Activated CD4-positive, alpha-beta T cell treated with anti-CD3 and anti-CD28 coated beads, Interleukin-2, amount 10 ng/mL, durations not matched to agents 24 days and 14 days (primary cell): ENCODE results near the gene ZNF550. TPM values are rescaled to one million over a fixed set of nuclear protein-coding genes. Genes with fewer than 3 reads are reported as not detected.
"Not testable (repeated sequence)": the region's sequence is repeated elsewhere in the genome, so short reads cannot be mapped to it uniquely, and the experiment has no call there.

Experiments used
- DNase-seq: peaks from one replicate; pipeline ENCODE4 v3.0.0; 2022
- H3K27ac Mint-ChIP-seq: one replicate; pipeline ENCODE4 v1.8.0; 2022; ENCODE audit warnings: mild to moderate bottlenecking, mixed read lengths
- H3K27me3 Mint-ChIP-seq: one replicate; pipeline ENCODE4 v1.8.0; 2022; ENCODE audit warnings: mixed read lengths
- H3K36me3 Mint-ChIP-seq: one replicate; pipeline ENCODE4 v1.8.0; 2022; ENCODE audit warnings: low read depth, mild to moderate bottlenecking, mixed read lengths
- H3K4me1 Mint-ChIP-seq: one replicate; pipeline ENCODE4 v1.8.0; 2021; ENCODE audit warnings: mixed read lengths
- H3K4me3 Mint-ChIP-seq: one replicate; pipeline ENCODE4 v1.8.0; 2022; ENCODE audit warnings: mild to moderate bottlenecking, moderate library complexity, mixed read lengths
- H3K9me3 Mint-ChIP-seq: one replicate; pipeline ENCODE4 v1.8.0; 2021; ENCODE audit warnings: mixed read lengths
- intact Hi-C: fragments of 100-400 bp; cut with micrococcal nuclease; formaldehyde crosslinking; loops from one replicate; pipeline ENCODE4 v1.15.1; 2023
- total RNA-seq: library from RNA; stranded (reverse); gene quantifications from 2 replicates; pipeline ENCODE4 v1.2.3, GENCODE V29; 2022

ZNF550 gene
- total RNA-seq, 1 donor from 2014 or later = 7.4 TPM

- Mint-ChIP-seq H3K27ac (no peak overlapping the region), H3K27me3 (no peaks in the 10 kb centered on the region), H3K4me1 (no peaks in the 10 kb centered on the region), H3K9me3 (peaks cover 23% of the 10 kb centered on the region), H3K36me3 (peaks cover 7% of the 10 kb centered on the region), H3K4me3 (no peak overlapping the region)
- no peak for DNase-seq
- intact Hi-C loops = no loop called here
Measured at GRCh38 chr19:57566396-57567265, 7.0 kb upstream of the ZNF550 start.

GRCh38 chr19:57563547-57563946 lies 3.9 kb upstream of the ZNF550 start:
- H3K4me1 Mint-ChIP-seq = peaks cover 16% of the 10 kb centered on the region
- H3K27ac Mint-ChIP-seq = no peak overlapping the region
- H3K27me3 Mint-ChIP-seq = no peaks in the 10 kb centered on the region
- H3K9me3 Mint-ChIP-seq = peaks cover 33% of the 10 kb centered on the region
- peaks cover 14% of the 10 kb centered on the region for H3K36me3 Mint-ChIP-seq
- DNase-seq = no peak
- H3K4me3 Mint-ChIP-seq = no peak overlapping the region
- intact Hi-C loops = no loop called here

DNA sequence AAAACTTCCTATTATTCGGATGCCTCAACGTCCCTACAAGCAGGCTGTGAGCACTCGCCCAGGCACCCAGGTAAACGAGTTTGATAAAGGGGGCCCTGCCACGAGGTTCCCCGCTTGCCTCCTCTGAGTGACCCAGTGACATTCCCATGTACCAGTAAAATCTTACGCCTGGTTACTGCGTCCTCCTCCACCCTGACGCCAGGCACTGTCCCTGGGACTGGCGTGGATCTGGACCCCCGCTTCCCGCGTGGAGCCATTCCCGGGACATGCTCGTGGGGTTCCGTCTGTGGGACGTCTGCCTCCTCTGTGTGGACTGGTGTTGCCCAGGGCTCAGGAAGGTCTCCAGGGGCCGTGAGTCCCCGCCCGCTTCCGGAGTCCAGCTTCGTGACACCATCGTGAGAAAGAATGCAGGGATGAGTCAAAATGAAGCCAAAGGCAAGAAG lies 407 bp upstream of the ZNF550 start:
- H3K9me3 Mint-ChIP-seq = peaks cover 27% of the 10 kb centered on the region
- intact Hi-C loops = no loop called here
- no peaks in the 10 kb centered on the region for H3K27me3 Mint-ChIP-seq
- H3K4me3 Mint-ChIP-seq = peak overlapping the region; percentile 99
- DNase-seq = no peak
- H3K4me1 Mint-ChIP-seq = peaks cover 23% of the 10 kb centered on the region
- peaks cover 39% of the 10 kb centered on the region for H3K36me3 Mint-ChIP-seq
- H3K27ac Mint-ChIP-seq = peak overlapping the region; percentile 94

DNA sequence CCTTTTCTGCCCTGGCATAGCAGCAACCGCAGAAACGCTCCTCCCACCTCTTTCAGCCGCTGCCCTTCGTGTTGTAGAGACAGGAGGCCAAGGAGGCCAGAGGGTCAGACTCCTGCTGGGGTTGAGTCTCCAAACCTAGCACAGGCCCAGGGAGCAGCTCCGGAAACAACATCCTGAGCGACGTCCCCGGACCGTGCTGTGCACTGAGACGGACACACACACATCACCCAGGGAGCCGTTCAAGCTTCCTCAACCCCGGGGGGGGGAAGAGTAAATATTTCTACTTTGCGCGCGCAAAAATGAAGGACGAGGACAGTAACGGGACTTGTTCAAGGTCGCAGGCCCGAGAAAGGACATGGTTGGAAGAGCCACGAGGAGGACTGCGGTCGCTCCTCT lies 657 bp downstream of the ZNF550 start:
- peaks cover 23% of the 10 kb centered on the region for H3K4me1 Mint-ChIP-seq
- H3K4me3 Mint-ChIP-seq = peak overlapping the region; percentile 99
- intact Hi-C loops = loop anchor here (1.0 to 5.0 kb wide), 6 partner anchors 19 to 357 kb away; partner anchors contain the start of genes ZNF17, ZNF416, ZNF417 and ZNF549
- DNase-seq = peak; percentile 70
- H3K9me3 Mint-ChIP-seq = peaks cover 30% of the 10 kb centered on the region
- peak overlapping the region; percentile 94 for H3K27ac Mint-ChIP-seq
- no peaks in the 10 kb centered on the region for H3K27me3 Mint-ChIP-seq
- H3K36me3 Mint-ChIP-seq = peaks cover 50% of the 10 kb centered on the region

DNA sequence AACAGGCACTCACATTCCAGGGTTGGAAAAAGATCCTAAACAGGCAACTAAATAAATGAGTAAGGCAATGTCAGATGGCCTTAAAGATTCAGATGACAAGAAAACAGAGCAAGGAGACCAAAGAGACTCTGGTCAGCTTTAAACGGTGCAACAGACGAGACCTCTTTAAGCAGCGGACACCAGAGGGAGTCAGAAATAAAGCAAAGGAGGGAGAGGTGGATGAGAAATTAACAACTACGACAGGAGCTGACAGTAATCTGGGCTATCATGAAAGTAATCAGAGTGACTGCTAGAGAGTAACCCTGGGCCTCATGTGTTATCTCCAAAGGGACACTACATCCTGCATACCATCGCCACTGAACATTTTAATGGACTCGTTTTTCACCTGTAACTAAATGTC lies 1.1 kb downstream of the ZNF550 start:
- intact Hi-C loops = loop anchor here (5.0 kb wide), 1 partner anchor 61 kb away; the partner anchor contains the start of gene ZNF773
- peak overlapping the region; percentile 99 for H3K4me3 Mint-ChIP-seq
- DNase-seq = no peak
- peaks cover 55% of the 10 kb centered on the region for H3K36me3 Mint-ChIP-seq
- H3K27me3 Mint-ChIP-seq = no peaks in the 10 kb centered on the region
- H3K9me3 Mint-ChIP-seq = peaks cover 33% of the 10 kb centered on the region
- H3K4me1 Mint-ChIP-seq = peaks cover 23% of the 10 kb centered on the region
- H3K27ac Mint-ChIP-seq = peak overlapping the region; percentile 94

DNA sequence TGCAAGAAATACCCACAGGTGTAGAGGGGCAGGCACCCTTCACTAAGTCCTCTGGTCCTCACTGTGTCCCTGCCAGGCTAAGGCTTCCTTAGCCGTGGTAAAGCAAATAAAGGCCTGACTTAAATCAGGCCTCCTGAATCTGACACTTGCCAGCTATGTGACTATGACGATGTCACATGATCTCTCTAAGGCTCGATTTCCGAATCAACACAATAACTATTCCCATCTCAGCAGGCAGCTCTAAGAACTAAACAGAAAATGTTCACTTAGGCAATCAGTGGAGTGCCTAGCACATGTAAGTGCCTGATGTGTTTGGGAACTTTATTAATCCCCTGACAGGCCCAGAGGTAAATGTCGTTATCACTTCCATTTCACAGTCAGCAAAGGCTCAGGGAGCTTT lies 2.0 kb downstream of the ZNF550 start:
- peak overlapping the region; percentile 99 for H3K4me3 Mint-ChIP-seq
- H3K4me1 Mint-ChIP-seq = peaks cover 23% of the 10 kb centered on the region
- no peak for DNase-seq
- intact Hi-C loops = loop anchor here (5.0 kb wide), 1 partner anchor 60 kb away; the partner anchor contains the start of gene ZNF773
- peaks cover 39% of the 10 kb centered on the region for H3K9me3 Mint-ChIP-seq
- no peak overlapping the region for H3K27ac Mint-ChIP-seq
- H3K36me3 Mint-ChIP-seq = peaks cover 63% of the 10 kb centered on the region
- no peaks in the 10 kb centered on the region for H3K27me3 Mint-ChIP-seq

DNA sequence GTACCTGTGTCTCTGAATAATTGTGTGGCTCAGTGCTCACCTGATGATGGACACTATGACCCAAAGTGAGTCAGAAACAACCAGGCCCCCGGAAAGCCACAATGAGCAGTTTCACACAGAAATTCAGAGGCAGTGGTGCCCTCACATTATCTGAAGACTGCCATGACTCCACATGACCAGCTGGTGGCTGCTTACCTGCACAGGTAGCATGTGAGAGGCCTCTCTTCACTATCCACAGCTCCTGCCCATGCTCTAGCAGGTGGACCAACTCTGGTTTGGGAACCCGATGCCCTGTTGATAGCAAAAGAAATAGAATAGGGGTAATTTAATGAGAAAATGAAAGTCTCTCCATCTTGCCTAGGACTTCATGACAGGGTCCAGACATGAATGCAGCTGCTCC lies 7.2 kb downstream of the ZNF550 start:
- H3K4me3 Mint-ChIP-seq = no peak overlapping the region
- H3K4me1 Mint-ChIP-seq = no peaks in the 10 kb centered on the region
- peaks cover 51% of the 10 kb centered on the region for H3K9me3 Mint-ChIP-seq
- peaks cover 97% of the 10 kb centered on the region for H3K36me3 Mint-ChIP-seq
- intact Hi-C loops = no loop called here
- DNase-seq = no peak
- H3K27me3 Mint-ChIP-seq = no peaks in the 10 kb centered on the region
- H3K27ac Mint-ChIP-seq = no peak overlapping the region

DNA sequence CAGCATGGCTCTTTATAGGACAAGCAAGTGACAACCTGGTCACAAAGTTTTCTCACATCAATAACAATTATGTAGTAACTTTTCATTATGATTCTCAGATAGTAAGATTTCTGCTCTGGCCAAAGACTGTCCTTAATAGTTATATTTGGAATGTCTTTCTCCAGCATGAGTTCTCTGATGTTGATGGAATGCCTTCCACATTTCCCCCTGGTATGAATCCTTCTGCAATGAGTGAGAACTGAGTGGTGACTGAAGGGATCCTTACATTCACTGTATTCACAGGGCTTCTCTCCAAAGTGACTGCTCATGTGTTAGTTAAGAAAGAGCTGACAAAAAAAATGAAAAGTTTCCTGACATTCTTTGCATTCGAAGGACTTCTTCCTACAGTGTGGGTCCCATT lies 13.2 kb downstream of the ZNF550 start:
- no peaks in the 10 kb centered on the region for H3K27me3 Mint-ChIP-seq
- intact Hi-C loops = no loop called here
- H3K36me3 Mint-ChIP-seq = peaks cover 96% of the 10 kb centered on the region
- DNase-seq = no peak
- no peaks in the 10 kb centered on the region for H3K4me1 Mint-ChIP-seq
- H3K4me3 Mint-ChIP-seq = no peak overlapping the region
- H3K9me3 Mint-ChIP-seq = peaks cover 46% of the 10 kb centered on the region
- H3K27ac Mint-ChIP-seq = no peak overlapping the region

- Mint-ChIP-seq H3K27me3 (no peaks in the 10 kb centered on the region), H3K9me3 (peaks cover 56% of the 10 kb centered on the region), H3K4me3 (no peak overlapping the region), H3K36me3 (peaks cover 97% of the 10 kb centered on the region), H3K27ac (no peak overlapping the region), H3K4me1 (no peaks in the 10 kb centered on the region)
- intact Hi-C loops = no loop called here
- DNase-seq = no peak
Measured at GRCh38 chr19:57537953-57538547, 21.6 kb downstream of the ZNF550 start.

DNA sequence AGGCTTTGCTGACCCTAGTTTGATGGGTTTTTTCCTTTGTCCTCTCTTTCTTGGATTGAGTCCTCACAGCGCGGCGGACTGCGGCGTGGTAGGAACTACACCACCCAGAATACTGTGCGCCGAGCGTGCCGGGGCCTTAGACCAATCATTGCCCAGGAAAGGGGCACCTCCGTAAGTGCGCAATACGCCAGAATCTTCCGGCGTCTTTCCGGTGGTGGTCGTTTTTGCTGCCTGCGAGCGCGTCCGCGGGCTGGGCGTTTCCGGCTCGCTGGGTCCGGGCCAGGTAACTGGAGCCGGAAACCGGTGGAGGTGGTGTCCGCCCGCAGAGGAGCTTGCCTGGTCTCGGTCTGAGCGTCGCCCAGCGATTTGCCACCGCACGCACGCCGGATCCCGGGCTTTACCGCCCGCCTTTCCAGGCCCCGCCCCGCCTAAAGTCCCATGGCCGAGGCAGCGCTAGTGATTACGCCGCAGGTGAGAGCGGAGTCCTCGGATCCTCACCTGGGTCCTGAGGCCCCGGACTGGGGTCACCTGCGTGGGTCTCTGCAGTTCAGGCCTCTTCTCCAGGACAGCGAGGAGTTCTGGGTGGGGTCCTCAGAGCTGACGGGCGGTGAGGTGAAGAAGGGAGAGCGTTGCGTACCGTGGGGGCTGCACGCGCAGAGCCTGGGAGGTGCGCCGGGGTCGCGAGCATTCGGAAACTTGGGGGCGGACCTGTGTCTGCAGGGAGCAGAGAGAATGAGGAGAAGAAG lies 32.4 kb downstream of the ZNF550 start, which contains the start of gene ZNF549:
ZNF549 (plus strand) TSS at position 221 of the 746 bp plus-strand sequence; CDS start at position 439, 218 bp downstream.
- H3K36me3 Mint-ChIP-seq = peaks cover 30% of the 10 kb centered on the region
- intact Hi-C loops = loop anchor here (1.0 kb wide), 5 partner anchors 28 to 138 kb away; partner anchors contain the start of genes ZNF419, ZNF548, ZNF550 and ZNF773
- H3K27me3 Mint-ChIP-seq = no peaks in the 10 kb centered on the region
- H3K4me1 Mint-ChIP-seq = peaks cover 14% of the 10 kb centered on the region
- peak; percentile 96 for DNase-seq
- H3K4me3 Mint-ChIP-seq = peak within 1 kb of the TSS; percentile 99
- H3K27ac Mint-ChIP-seq = peak within 1 kb of the TSS; percentile 57
- peaks cover 33% of the 10 kb centered on the region for H3K9me3 Mint-ChIP-seq

DNA sequence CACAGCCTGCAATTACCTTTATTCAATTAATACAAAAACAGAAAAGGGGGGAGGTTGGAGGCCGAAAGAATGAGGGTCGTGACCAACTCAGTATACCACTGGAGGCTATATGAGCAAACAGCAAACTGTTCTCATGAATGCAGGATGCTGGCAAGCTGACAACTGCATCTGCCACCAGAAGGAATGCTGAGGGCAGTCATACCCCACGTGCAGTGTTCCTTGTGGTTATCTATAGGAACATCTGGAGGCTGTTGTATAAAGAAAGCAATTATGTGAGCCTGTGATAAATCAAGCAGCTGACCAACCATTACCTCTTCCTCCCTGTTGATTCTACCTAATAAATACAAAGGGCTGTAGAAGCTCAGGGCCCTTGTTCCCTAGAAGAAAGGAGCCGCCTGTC lies 41.6 kb downstream of the ZNF550 start:
- H3K27ac Mint-ChIP-seq, H3K27me3 Mint-ChIP-seq, H3K4me1 Mint-ChIP-seq, DNase-seq, H3K4me3 Mint-ChIP-seq, intact Hi-C loops: not testable (repeated sequence)
- H3K36me3 Mint-ChIP-seq = peaks cover 31% of the 10 kb centered on the region
- H3K9me3 Mint-ChIP-seq = peaks cover 49% of the 10 kb centered on the region

DNA sequence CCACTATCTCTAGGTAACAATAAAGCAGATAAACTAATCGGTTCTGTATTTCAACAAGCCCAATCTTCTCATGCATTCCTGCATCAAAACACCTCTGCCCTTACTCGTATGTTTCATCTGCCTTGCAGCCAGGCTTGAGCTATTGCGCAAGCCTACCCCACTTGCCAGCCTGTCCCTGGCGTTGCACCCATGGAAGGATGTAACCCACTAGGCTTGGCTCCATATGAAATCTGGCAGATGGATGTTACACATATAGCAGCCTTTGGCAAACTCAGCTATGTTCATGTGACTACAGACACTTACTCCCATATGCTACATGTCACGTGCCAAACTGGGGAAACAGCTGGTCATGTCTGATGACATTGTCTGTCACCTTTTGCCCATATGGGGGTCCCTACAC lies 44.4 kb downstream of the ZNF550 start:
- Mint-ChIP-seq H3K9me3 (peaks cover 42% of the 10 kb centered on the region), H3K27me3 (no peaks in the 10 kb centered on the region), H3K4me3 (no peak overlapping the region), H3K4me1 (no peaks in the 10 kb centered on the region), H3K36me3 (peaks cover 38% of the 10 kb centered on the region), H3K27ac (no peak overlapping the region)
- intact Hi-C loops = no loop called here
- no peak for DNase-seq

DNA sequence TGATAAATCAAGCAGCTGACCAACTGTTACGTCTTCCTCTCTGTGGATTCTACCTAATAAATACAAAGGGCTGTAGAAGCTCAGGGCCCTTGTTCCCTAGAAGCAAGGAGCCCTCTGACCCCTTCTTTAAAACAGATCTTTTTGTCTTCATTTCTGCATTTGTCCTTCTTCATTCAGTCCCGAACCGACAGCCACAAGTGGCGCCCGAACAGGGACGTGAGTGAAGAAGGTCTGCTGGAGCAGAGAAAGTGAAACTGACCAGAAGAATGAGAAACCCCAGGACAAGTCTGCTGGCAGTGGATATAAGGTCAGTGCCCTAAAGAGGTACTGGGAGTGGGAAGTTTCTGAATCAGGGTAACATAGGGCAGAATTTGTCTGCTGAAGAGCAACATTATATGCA lies 46.8 kb downstream of the ZNF550 start:
- Mint-ChIP-seq H3K36me3 (peaks cover 48% of the 10 kb centered on the region), H3K9me3 (peaks cover 42% of the 10 kb centered on the region), H3K27me3 (no peaks in the 10 kb centered on the region), H3K27ac (no peak overlapping the region), H3K4me1 (no peaks in the 10 kb centered on the region), H3K4me3 (no peak overlapping the region)
- peak; percentile 64 for DNase-seq
- intact Hi-C loops = no loop called here
